Nephron progenitor cell (in vitro differentiated cells): Measurements from ENCODE around the gene ZNF236.

ENCODE experiments used
- DNase-seq: peaks from one replicate; pipeline ENCODE4 v3.0.0; 2021
- H3K27ac Mint-ChIP-seq: 2 replicates; pipeline ENCODE4 v1.8.0; 2021; ENCODE audit warnings: mild to moderate bottlenecking, moderate library complexity, mixed read lengths
- H3K27me3 Mint-ChIP-seq: 2 replicates; pipeline ENCODE4 v1.8.0; 2021; ENCODE audit warnings: mild to moderate bottlenecking, low read depth, mixed read lengths; ENCODE audit not compliant: poor library complexity
- H3K36me3 Mint-ChIP-seq: 2 replicates; pipeline ENCODE4 v1.8.0; 2021; ENCODE audit warnings: low read depth, mixed read lengths
- H3K4me1 Mint-ChIP-seq: 2 replicates; pipeline ENCODE4 v1.8.0; 2021; ENCODE audit warnings: mixed read lengths
- H3K4me3 Mint-ChIP-seq: 2 replicates; pipeline ENCODE4 v1.8.0; 2021; ENCODE audit warnings: mild to moderate bottlenecking, moderate library complexity, mixed read lengths
- H3K9me3 Mint-ChIP-seq: 2 replicates; pipeline ENCODE4 v1.8.0; 2021; ENCODE audit warnings: mild to moderate bottlenecking, moderate library complexity, mixed read lengths
- TF ChIP-seq, protein P1 (sequence below): fragments of 200-600 bp; sonication (generic); IDR thresholded peaks from 2 replicates; pipeline ENCODE4 v1.5.0; 2021; ENCODE audit warnings: antibody characterized with exemption

ZNF236 gene

GRCh38 chr18:77019641-77020040, 197.3 kb downstream of the ZNF236 start:
- H3K4me3 Mint-ChIP-seq: no peak overlapping the region
- peaks cover 32% of the 10 kb centered on the region for H3K4me1 Mint-ChIP-seq
- no peak overlapping the region for H3K27ac Mint-ChIP-seq
- no peak for DNase-seq
- no peaks in the 10 kb centered on the region for H3K36me3 Mint-ChIP-seq
- TF ChIP-seq, protein P1, sequence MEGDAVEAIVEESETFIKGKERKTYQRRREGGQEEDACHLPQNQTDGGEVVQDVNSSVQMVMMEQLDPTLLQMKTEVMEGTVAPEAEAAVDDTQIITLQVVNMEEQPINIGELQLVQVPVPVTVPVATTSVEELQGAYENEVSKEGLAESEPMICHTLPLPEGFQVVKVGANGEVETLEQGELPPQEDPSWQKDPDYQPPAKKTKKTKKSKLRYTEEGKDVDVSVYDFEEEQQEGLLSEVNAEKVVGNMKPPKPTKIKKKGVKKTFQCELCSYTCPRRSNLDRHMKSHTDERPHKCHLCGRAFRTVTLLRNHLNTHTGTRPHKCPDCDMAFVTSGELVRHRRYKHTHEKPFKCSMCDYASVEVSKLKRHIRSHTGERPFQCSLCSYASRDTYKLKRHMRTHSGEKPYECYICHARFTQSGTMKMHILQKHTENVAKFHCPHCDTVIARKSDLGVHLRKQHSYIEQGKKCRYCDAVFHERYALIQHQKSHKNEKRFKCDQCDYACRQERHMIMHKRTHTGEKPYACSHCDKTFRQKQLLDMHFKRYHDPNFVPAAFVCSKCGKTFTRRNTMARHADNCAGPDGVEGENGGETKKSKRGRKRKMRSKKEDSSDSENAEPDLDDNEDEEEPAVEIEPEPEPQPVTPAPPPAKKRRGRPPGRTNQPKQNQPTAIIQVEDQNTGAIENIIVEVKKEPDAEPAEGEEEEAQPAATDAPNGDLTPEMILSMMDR: no peak
- H3K27me3 Mint-ChIP-seq: peaks cover 6% of the 10 kb centered on the region
- no peaks in the 10 kb centered on the region for H3K9me3 Mint-ChIP-seq
